ENCODE results near the gene CNTFR. TPM values are rescaled to one million over a fixed set of nuclear protein-coding genes. Genes with fewer than 3 reads are reported as not detected.

The CNTFR gene
- total RNA-seq, 2 experiments from 2014 or later, result not detected

DNA sequence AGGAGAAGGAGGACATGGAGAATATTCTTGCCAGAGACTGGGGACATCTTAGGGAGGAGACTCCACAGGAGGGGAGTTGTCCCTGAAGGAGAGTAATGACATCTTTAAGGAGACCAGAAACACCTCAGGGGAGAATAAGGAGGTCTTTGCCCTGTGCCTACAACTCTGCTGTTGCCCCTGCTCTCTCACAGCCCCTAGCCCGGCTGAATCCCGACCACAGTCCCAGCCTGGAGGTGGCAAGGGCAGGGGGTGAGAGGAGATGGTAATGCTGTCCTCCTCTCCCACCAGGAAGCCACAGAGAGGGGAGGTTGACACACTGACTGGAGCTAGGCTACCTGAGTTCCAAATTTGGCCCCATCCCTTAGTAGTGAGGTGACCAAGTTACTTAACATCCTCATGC is 36.5 kb downstream of the CNTFR start:
- no peaks in the 10 kb centered on the region for H3K9me3 ChIP-seq (ENCODE audit: low read length)
- no peak overlapping the region for H2AFZ ChIP-seq (ENCODE audit: low read length)
- H4K20me1 ChIP-seq (ENCODE audit: insufficient read depth, low read length), result no peaks in the 10 kb centered on the region
- ChIA-PET POLR2A (no interaction called here), CTCF (ENCODE audit: unreplicated experiment) (no interaction called here)
- H3K4me2 ChIP-seq (ENCODE audit: low read length), result no peak overlapping the region
- no peaks in the 10 kb centered on the region for H3K36me3 ChIP-seq (ENCODE audit: insufficient read depth, low read length)
- no peak overlapping the region for H3K27ac ChIP-seq (ENCODE audit: low read depth, low read length, poor library complexity, severe bottlenecking)
- intact Hi-C loops (cut with micrococcal nuclease; ENCODE audit: unreplicated experiment), result no loop called here
- DNase-seq (ENCODE audit: low spot score), result no peak
- no peaks in the 10 kb centered on the region for H3K4me1 ChIP-seq (ENCODE audit: insufficient read depth, low read length, poor library complexity, severe bottlenecking)
- no peaks in the 10 kb centered on the region for H3K9me2 ChIP-seq (ENCODE audit: insufficient read depth, low read length)
- H3K79me2 ChIP-seq (ENCODE audit: insufficient read depth, low read depth, low read length), result no peaks in the 10 kb centered on the region
- BruUV-seq (replicated peaks), result no TSS peak
- TF ChIP-seq, protein P1, sequence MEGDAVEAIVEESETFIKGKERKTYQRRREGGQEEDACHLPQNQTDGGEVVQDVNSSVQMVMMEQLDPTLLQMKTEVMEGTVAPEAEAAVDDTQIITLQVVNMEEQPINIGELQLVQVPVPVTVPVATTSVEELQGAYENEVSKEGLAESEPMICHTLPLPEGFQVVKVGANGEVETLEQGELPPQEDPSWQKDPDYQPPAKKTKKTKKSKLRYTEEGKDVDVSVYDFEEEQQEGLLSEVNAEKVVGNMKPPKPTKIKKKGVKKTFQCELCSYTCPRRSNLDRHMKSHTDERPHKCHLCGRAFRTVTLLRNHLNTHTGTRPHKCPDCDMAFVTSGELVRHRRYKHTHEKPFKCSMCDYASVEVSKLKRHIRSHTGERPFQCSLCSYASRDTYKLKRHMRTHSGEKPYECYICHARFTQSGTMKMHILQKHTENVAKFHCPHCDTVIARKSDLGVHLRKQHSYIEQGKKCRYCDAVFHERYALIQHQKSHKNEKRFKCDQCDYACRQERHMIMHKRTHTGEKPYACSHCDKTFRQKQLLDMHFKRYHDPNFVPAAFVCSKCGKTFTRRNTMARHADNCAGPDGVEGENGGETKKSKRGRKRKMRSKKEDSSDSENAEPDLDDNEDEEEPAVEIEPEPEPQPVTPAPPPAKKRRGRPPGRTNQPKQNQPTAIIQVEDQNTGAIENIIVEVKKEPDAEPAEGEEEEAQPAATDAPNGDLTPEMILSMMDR (conservative IDR thresholded peaks at IDR 0.05; ENCODE audit: low read length), result no peak
- TF ChIP-seq EZH2phosphoT487 (IDR thresholded peaks at IDR 0.05; ENCODE audit: borderline replicate concordance, low read depth, low read length), result no peak
- H3K4me3 ChIP-seq (ENCODE audit: low read depth, low read length, poor library complexity, severe bottlenecking), result no peak overlapping the region

DNA sequence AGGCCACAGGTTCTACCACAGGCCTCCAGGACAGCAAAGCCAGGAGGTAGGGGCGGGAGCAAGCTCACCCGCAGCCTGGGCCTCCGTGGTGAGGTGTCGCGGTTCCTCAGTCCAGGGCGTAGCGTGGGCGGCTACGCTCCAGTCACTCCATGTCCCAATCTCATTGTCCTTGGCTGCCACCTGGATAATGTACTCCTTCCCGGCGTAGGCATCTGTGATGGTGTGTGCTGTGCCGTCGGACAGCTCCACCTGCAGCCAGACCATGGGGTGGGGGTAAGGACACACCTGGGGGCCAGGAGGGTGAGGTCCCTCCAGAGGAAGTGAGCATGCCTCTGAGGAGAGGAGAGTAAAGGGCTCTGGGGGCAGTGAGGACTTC is 36.9 kb downstream of the CNTFR start:
- H3K4me2 ChIP-seq (ENCODE audit: low read length), result no peak overlapping the region
- intact Hi-C loops (cut with micrococcal nuclease; ENCODE audit: unreplicated experiment), result no loop called here
- POLR2A ChIA-PET, result no interaction called here
- H3K79me2 ChIP-seq (ENCODE audit: insufficient read depth, low read depth, low read length), result no peaks in the 10 kb centered on the region
- no peaks in the 10 kb centered on the region for H3K36me3 ChIP-seq (ENCODE audit: insufficient read depth, low read length)
- H3K9me3 ChIP-seq (ENCODE audit: low read length), result no peaks in the 10 kb centered on the region
- H2AFZ ChIP-seq (ENCODE audit: low read length), result no peak overlapping the region
- no peak overlapping the region for H3K4me3 ChIP-seq (ENCODE audit: low read depth, low read length, poor library complexity, severe bottlenecking)
- no peak overlapping the region for H3K27ac ChIP-seq (ENCODE audit: low read depth, low read length, poor library complexity, severe bottlenecking)
- CTCF ChIA-PET (ENCODE audit: unreplicated experiment), result no interaction called here
- no peaks in the 10 kb centered on the region for H3K9me2 ChIP-seq (ENCODE audit: insufficient read depth, low read length)
- TF ChIP-seq EZH2phosphoT487 (IDR thresholded peaks at IDR 0.05; ENCODE audit: borderline replicate concordance, low read depth, low read length), result no peak
- DNase-seq (ENCODE audit: low spot score), result no peak
- no TSS peak for BruUV-seq (replicated peaks)
- no peaks in the 10 kb centered on the region for H3K4me1 ChIP-seq (ENCODE audit: insufficient read depth, low read length, poor library complexity, severe bottlenecking)
- no peaks in the 10 kb centered on the region for H4K20me1 ChIP-seq (ENCODE audit: insufficient read depth, low read length)

DNA sequence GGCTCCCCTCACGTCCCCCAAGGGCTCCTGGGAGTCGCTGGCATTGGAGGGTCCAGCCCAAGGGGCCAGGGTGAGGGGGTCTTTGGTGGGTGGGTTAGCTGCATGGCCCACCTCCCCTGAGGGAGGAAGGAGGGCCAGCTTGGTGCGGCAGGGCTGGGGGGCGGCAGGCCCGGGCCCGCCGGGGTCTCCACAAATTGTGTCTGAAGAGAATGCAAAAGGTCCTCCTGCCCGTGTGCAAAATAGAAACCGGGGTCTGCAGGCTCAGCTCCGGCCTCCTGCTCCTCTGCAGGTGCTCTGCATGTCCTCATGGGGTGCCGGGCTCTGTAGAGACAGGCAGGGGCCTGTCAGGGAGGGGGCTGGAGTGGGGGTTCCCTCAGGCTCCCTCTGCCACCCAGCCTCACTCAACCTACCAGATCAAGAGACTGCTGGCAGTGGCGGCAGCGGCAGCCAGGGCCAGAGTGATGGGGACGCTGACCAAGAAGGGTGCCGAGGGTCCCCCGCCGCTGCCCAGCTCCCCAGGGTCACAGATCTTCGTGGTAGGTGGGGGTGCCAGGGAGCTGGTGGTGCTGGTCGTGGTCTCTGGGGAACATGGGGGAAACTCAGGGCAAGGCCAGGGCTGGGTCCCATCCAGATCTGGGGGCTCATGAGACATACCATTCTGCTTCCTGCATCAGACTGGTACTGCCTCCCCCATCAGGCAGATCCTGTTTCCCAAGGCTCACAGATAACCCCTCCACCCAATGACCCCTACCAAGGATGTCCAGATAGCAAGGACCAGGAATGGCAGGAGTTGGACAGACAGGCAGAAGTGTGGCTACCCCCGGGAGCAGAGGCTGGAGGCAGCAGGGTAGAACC is 37.5 kb downstream of the CNTFR start:
- no peak for DNase-seq (ENCODE audit: low spot score)
- TF ChIP-seq, protein P1 (conservative IDR thresholded peaks at IDR 0.05; ENCODE audit: low read length), result no peak
- no peak for TF ChIP-seq EZH2phosphoT487 (IDR thresholded peaks at IDR 0.05; ENCODE audit: borderline replicate concordance, low read depth, low read length)

More for the DNA sequence above, 37.5 kb downstream of the CNTFR start:
- H3K27ac ChIP-seq (ENCODE audit: low read depth, low read length, poor library complexity, severe bottlenecking), result no peak overlapping the region
- H3K9me2 ChIP-seq (ENCODE audit: insufficient read depth, low read length), result no peaks in the 10 kb centered on the region
- intact Hi-C loops (cut with micrococcal nuclease; ENCODE audit: unreplicated experiment), result no loop called here
- no peak overlapping the region for H2AFZ ChIP-seq (ENCODE audit: low read length)
- H3K4me2 ChIP-seq (ENCODE audit: low read length), result no peak overlapping the region
- ChIA-PET CTCF (ENCODE audit: unreplicated experiment) (no interaction called here), POLR2A (no interaction called here)
- BruUV-seq (replicated peaks), result no TSS peak
- no peaks in the 10 kb centered on the region for H3K9me3 ChIP-seq (ENCODE audit: low read length)
- H3K4me3 ChIP-seq (ENCODE audit: low read depth, low read length, poor library complexity, severe bottlenecking), result no peak overlapping the region
- no peaks in the 10 kb centered on the region for H3K79me2 ChIP-seq (ENCODE audit: insufficient read depth, low read depth, low read length)
- no peaks in the 10 kb centered on the region for H3K4me1 ChIP-seq (ENCODE audit: insufficient read depth, low read length, poor library complexity, severe bottlenecking)
- no peaks in the 10 kb centered on the region for H4K20me1 ChIP-seq (ENCODE audit: insufficient read depth, low read length)
- no peaks in the 10 kb centered on the region for H3K36me3 ChIP-seq (ENCODE audit: insufficient read depth, low read length)

Data from OCI-LY7 (cell line).